HUES6 (cell line): Measurements from ENCODE around the gene NUDT8.

Experiments used
- H3K27ac ChIP-seq: 2 replicates; pipeline ENCODE4 v1.7.0; 2013; ENCODE audit warnings: low read depth, mild to moderate bottlenecking, low read length, inconsistent platforms
- H3K27me3 ChIP-seq: 2 replicates; pipeline ENCODE4 v1.6.1; 2013; ENCODE audit warnings: low read length; ENCODE audit not compliant: control insufficient read depth, insufficient read depth
- H3K36me3 ChIP-seq: 2 replicates; pipeline ENCODE4 v1.6.1; 2013; ENCODE audit warnings: low read length; ENCODE audit not compliant: control insufficient read depth, insufficient read depth
- H3K4me1 ChIP-seq: 2 replicates; pipeline ENCODE4 v1.6.1; 2013; ENCODE audit warnings: low read length; ENCODE audit not compliant: control insufficient read depth, insufficient read depth
- H3K4me3 ChIP-seq: 2 replicates; pipeline ENCODE4 v1.5.1; 2013; ENCODE audit warnings: low read depth, low read length
- H3K9ac ChIP-seq: one replicate; pipeline ENCODE4 v1.6.1; 2013; ENCODE audit warnings: mild to moderate bottlenecking, low read length
- H3K9me3 ChIP-seq: 2 replicates; pipeline ENCODE4 v1.6.1; 2013; ENCODE audit warnings: low read depth, low read length; ENCODE audit not compliant: control insufficient read depth, insufficient read depth

NUDT8 gene

GRCh38 chr11:67629386-67630227, at the start of gene NUDT8:
Gene NUDT8 (minus strand): TSS chr11:67629937. CDS start chr11:67629911, 26 bp downstream.
- H3K4me1 ChIP-seq, result peaks cover 35% of the 10 kb centered on the region
- H3K9ac ChIP-seq, result peak within 1 kb of the TSS; percentile 87
- H3K27me3 ChIP-seq, result no peaks in the 10 kb centered on the region
- no peaks in the 10 kb centered on the region for H3K9me3 ChIP-seq
- no peaks in the 10 kb centered on the region; the same call in 1 of the 2 replicates for H3K36me3 ChIP-seq
- H3K27ac ChIP-seq, result peak within 1 kb of the TSS; percentile 78; the same call in 1 of the 2 replicates
- H3K4me3 ChIP-seq, result peak within 1 kb of the TSS; percentile 69

GRCh38 chr11:67675058-67675747, 45.5 kb upstream of the NUDT8 start:
- Histone ChIP-seq H3K27me3 (no peaks in the 10 kb centered on the region; the same call in 1 of the 2 replicates), H3K9ac (no peak overlapping the region), H3K9me3 (0 out of 2 replicates have a peak, but pooled peaks cover 2% of the 10 kb centered on the region), H3K4me3 (no peak overlapping the region), H3K4me1 (no peaks in the 10 kb centered on the region), H3K36me3 (no peaks in the 10 kb centered on the region), H3K27ac (no peak overlapping the region)

GRCh38 chr11:67674442-67674871, 44.7 kb upstream of the NUDT8 start, which contains the start of gene ALDH3B2:
Gene ALDH3B2 (minus strand): TSS chr11:67674623. CDS start chr11:67666935, 7,688 bp downstream.
- no peaks in the 10 kb centered on the region for H3K36me3 ChIP-seq
- H3K27me3 ChIP-seq, result no peaks in the 10 kb centered on the region; the same call in 1 of the 2 replicates

GRCh38 chr11:67673902-67674301, 44.2 kb upstream of the NUDT8 start:
- H3K9me3 ChIP-seq, result 0 out of 2 replicates have a peak, but pooled peaks cover 2% of the 10 kb centered on the region
- H3K36me3 ChIP-seq, result no peaks in the 10 kb centered on the region
- no peaks in the 10 kb centered on the region for H3K4me1 ChIP-seq
- H3K27me3 ChIP-seq, result no peaks in the 10 kb centered on the region; the same call in 1 of the 2 replicates
- H3K27ac ChIP-seq, result no peak overlapping the region
- no peak overlapping the region for H3K4me3 ChIP-seq
- no peak overlapping the region for H3K9ac ChIP-seq

More at GRCh38 chr11:67674442-67674871, 44.7 kb upstream of the NUDT8 start, which contains the start of gene ALDH3B2:
- no peak within 1 kb of the TSS for H3K4me3 ChIP-seq
- no peaks in the 10 kb centered on the region for H3K4me1 ChIP-seq
- H3K9ac ChIP-seq, result no peak within 1 kb of the TSS
- no peak within 1 kb of the TSS for H3K27ac ChIP-seq
- H3K9me3 ChIP-seq, result 0 out of 2 replicates have a peak, but pooled peaks cover 2% of the 10 kb centered on the region

- H3K36me3 ChIP-seq, result no peaks in the 10 kb centered on the region
- no peak overlapping the region for H3K27ac ChIP-seq
- H3K27me3 ChIP-seq, result no peaks in the 10 kb centered on the region; the same call in 1 of the 2 replicates
- 0 out of 2 replicates have a peak, but pooled peaks cover 2% of the 10 kb centered on the region for H3K9me3 ChIP-seq
- no peaks in the 10 kb centered on the region for H3K4me1 ChIP-seq
- no peak overlapping the region for H3K4me3 ChIP-seq
- no peak overlapping the region for H3K9ac ChIP-seq
Observed at GRCh38 chr11:67673358-67673757, 43.6 kb upstream of the NUDT8 start.

GRCh38 chr11:67671211-67671520, 41.4 kb upstream of the NUDT8 start:
- no peaks in the 10 kb centered on the region; the same call in 1 of the 2 replicates for H3K27me3 ChIP-seq
- H3K9ac ChIP-seq, result no peak overlapping the region
- H3K9me3 ChIP-seq, result 0 out of 2 replicates have a peak, but pooled peaks cover 2% of the 10 kb centered on the region
- H3K27ac ChIP-seq, result no peak overlapping the region
- H3K4me3 ChIP-seq, result no peak overlapping the region
- H3K36me3 ChIP-seq, result no peaks in the 10 kb centered on the region
- no peaks in the 10 kb centered on the region for H3K4me1 ChIP-seq

- no peaks in the 10 kb centered on the region for H3K4me1 ChIP-seq
Observed at GRCh38 chr11:67670316-67671210, 40.8 kb upstream of the NUDT8 start.

GRCh38 chr11:67668192-67668551, 38.4 kb upstream of the NUDT8 start:
- H3K4me1 ChIP-seq, result no peaks in the 10 kb centered on the region
- no peaks in the 10 kb centered on the region; the same call in 1 of the 2 replicates for H3K27me3 ChIP-seq
- no peak overlapping the region for H3K9ac ChIP-seq
- no peaks in the 10 kb centered on the region for H3K9me3 ChIP-seq
- no peak overlapping the region for H3K4me3 ChIP-seq
- H3K36me3 ChIP-seq, result no peaks in the 10 kb centered on the region
- no peak overlapping the region for H3K27ac ChIP-seq

More at GRCh38 chr11:67670316-67671210, 40.8 kb upstream of the NUDT8 start:
- no peak overlapping the region for H3K27ac ChIP-seq
- H3K9ac ChIP-seq, result no peak overlapping the region
- no peak overlapping the region for H3K4me3 ChIP-seq
- H3K9me3 ChIP-seq, result 0 out of 2 replicates have a peak, but pooled peaks cover under 1% of the 10 kb centered on the region
- no peaks in the 10 kb centered on the region for H3K36me3 ChIP-seq
- H3K27me3 ChIP-seq, result no peaks in the 10 kb centered on the region; the same call in 1 of the 2 replicates

- H3K4me3 ChIP-seq, result no peak overlapping the region
- no peak overlapping the region for H3K27ac ChIP-seq
- H3K9ac ChIP-seq, result no peak overlapping the region
Observed at GRCh38 chr11:67667490-67668191, 37.9 kb upstream of the NUDT8 start.

More at GRCh38 chr11:67667490-67668191, 37.9 kb upstream of the NUDT8 start:
- Histone ChIP-seq H3K9me3 (no peaks in the 10 kb centered on the region), H3K27me3 (no peaks in the 10 kb centered on the region; the same call in 1 of the 2 replicates), H3K36me3 (no peaks in the 10 kb centered on the region), H3K4me1 (no peaks in the 10 kb centered on the region)
